ENCODE measurements around the gene WIPF3.

- TF ChIP-seq EP300 (IDR thresholded peaks at IDR 0.05) (no peak), CTCF (IDR thresholded peaks at IDR 0.05) (no peak)
Measured at GRCh38 chr7:29922921-29923700, 116.8 kb downstream of the WIPF3 start.

Data from gastroesophageal sphincter (tissue), 3 donors.